ENCODE measurements around the gene HSF2. TPM values are rescaled to one million over a fixed set of nuclear protein-coding genes. Genes with fewer than 3 reads are reported as not detected.

HSF2 gene
- total RNA-seq, 1 donor from 2014 or later = 23.6 TPM

- Mint-ChIP-seq H3K36me3 (ENCODE audit: insufficient read depth) (no peaks in the 10 kb centered on the region), H3K9me3 (ENCODE audit: low read depth) (no peaks in the 10 kb centered on the region), H3K27me3 (no peaks in the 10 kb centered on the region), H3K4me3 (ENCODE audit: low read depth) (no peak overlapping the region), H3K27ac (no peak overlapping the region), H3K4me1 (ENCODE audit: low read depth) (no peaks in the 10 kb centered on the region)
- no peak for DNase-seq (ENCODE audit: low spot score, unreplicated experiment)
- TF ChIP-seq CTCF (IDR thresholded peaks at IDR 0.05; ENCODE audit: unreplicated experiment) = no peak
Observed at GRCh38 chr6:122374307-122374706, 25.1 kb upstream of the HSF2 start.

GRCh38 chr6:122376246-122376645 is 23.2 kb upstream of the HSF2 start:
- TF ChIP-seq CTCF (IDR thresholded peaks at IDR 0.05; ENCODE audit: unreplicated experiment) = no peak
- Mint-ChIP-seq H3K4me1 (ENCODE audit: low read depth) (no peaks in the 10 kb centered on the region), H3K36me3 (ENCODE audit: insufficient read depth) (no peaks in the 10 kb centered on the region), H3K4me3 (ENCODE audit: low read depth) (no peak overlapping the region), H3K9me3 (ENCODE audit: low read depth) (no peaks in the 10 kb centered on the region), H3K27ac (no peak overlapping the region), H3K27me3 (peaks cover 4% of the 10 kb centered on the region)
- DNase-seq (ENCODE audit: low spot score, unreplicated experiment) = no peak

GRCh38 chr6:122381494-122382265 is 17.8 kb upstream of the HSF2 start:
- peak; percentile 24 for DNase-seq (ENCODE audit: low spot score, unreplicated experiment)
- Mint-ChIP-seq H3K4me1 (ENCODE audit: low read depth) (no peaks in the 10 kb centered on the region), H3K9me3 (ENCODE audit: low read depth) (no peaks in the 10 kb centered on the region), H3K36me3 (ENCODE audit: insufficient read depth) (no peaks in the 10 kb centered on the region), H3K27ac (no peak overlapping the region), H3K4me3 (ENCODE audit: low read depth) (no peak overlapping the region), H3K27me3 (peaks cover 28% of the 10 kb centered on the region)
- peak; percentile 81 for TF ChIP-seq CTCF (IDR thresholded peaks at IDR 0.05; ENCODE audit: unreplicated experiment)

GRCh38 chr6:122385857-122386612 is 13.4 kb upstream of the HSF2 start:
- Mint-ChIP-seq H3K36me3 (ENCODE audit: insufficient read depth) (no peaks in the 10 kb centered on the region), H3K4me3 (ENCODE audit: low read depth) (no peak overlapping the region), H3K4me1 (ENCODE audit: low read depth) (peaks cover 1% of the 10 kb centered on the region), H3K9me3 (ENCODE audit: low read depth) (no peaks in the 10 kb centered on the region), H3K27ac (no peak overlapping the region), H3K27me3 (peaks cover 32% of the 10 kb centered on the region)
- no peak for TF ChIP-seq CTCF (IDR thresholded peaks at IDR 0.05; ENCODE audit: unreplicated experiment)
- DNase-seq (ENCODE audit: low spot score, unreplicated experiment) = no peak

- Mint-ChIP-seq H3K4me1 (ENCODE audit: low read depth) (peaks cover 1% of the 10 kb centered on the region), H3K36me3 (ENCODE audit: insufficient read depth) (no peaks in the 10 kb centered on the region), H3K4me3 (ENCODE audit: low read depth) (no peak overlapping the region), H3K27ac (no peak overlapping the region), H3K9me3 (ENCODE audit: low read depth) (no peaks in the 10 kb centered on the region), H3K27me3 (peaks cover 28% of the 10 kb centered on the region)
- TF ChIP-seq CTCF (IDR thresholded peaks at IDR 0.05; ENCODE audit: unreplicated experiment) = no peak
- no peak for DNase-seq (ENCODE audit: low spot score, unreplicated experiment)
Observed at GRCh38 chr6:122388945-122389344, 10.5 kb upstream of the HSF2 start.

All from progenitor cell of endocrine pancreas (in vitro differentiated cells).